OCI-M2 (cell line): Measurements from ENCODE around the gene GAK.

ENCODE experiments used
- DNase-seq: peaks from one replicate; lab custom pipeline; 2025; ENCODE audit not compliant: unreplicated experiment; lab: John Stamatoyannopoulos, UW

GAK gene

DNA sequence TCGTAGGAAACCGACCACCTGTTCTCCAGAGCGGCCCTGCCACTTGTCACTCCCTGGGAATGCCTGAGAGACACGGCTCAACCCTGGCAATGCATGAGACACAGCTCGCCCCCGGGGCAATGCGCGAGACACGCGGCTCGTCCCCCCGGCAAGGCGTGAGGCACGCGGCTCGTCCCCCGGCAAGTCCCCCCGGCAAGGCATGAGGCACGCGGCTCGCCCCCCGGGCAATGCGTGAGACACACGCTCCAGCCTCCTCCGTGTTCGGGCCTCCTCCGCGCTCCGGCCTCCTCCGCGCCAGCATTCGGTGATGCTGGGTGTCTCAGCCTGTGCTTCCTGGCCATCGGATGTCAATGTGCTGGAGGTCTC, 78.7 kb downstream of the GAK start:
- no peak for DNase-seq

DNA sequence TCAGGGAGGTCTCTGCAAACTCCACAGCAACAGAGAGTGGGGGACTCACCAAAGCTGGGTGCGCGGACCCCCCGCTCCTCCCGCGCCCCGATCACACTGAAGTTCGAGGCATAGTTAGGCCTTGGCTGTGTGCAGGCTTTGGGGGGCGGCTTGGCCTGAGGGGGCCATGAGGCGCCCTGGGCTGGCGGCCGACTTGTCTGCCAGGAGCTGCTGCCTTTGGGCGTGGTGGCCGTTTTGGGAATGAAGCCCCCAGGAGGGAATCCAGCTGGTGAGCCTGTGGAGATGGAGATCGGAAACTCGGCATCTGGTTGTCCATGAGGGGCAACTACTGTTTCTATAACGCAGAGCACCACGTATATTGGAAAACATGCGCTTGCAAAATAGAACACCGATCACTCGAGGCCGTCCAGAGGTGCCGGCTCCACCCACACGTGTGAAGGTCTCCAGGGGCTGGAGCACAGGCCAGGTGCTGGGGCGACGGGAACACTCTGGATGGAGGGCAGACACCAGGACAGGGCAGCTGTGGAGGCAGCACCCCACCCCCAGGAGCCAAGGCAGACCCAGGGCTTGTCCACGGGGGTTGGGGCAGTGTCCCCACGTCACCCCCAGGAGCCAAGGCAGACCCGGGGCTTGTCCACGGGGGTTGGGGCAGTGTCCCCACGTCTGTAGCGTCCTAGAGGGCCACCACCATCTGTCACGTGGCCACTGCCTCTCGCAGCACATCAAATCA, 80.2 kb downstream of the GAK start:
- no peak for DNase-seq

DNA sequence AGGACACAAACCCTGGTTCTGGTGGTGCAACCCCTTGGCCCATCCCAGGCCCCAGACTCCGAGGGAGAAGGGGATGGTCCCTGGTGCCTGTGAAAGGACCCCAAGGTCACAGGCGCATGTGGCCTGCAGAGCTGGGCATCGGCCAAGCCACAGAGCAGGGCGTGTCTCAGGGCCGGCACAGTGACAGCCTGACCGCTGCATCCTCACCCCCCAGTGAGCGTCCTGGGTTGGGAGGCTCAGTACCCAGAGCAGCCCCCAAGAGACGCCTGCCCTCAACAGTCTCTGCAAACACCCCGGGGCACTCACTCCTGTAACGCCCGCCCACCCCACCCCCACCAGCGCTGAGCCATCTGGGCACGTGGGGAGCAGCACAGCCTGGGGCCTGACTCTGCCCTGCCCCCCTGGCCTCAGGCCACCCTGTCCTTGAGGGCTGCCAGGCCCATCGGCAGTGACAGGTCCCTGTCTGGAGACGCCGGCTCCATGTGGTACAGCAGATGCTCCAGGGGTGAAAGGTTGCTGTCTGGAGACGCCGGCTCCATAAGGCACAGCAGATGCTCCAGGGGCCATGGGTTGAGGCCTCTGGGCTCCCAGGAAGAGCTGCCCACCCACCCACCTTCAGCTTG, 81.7 kb downstream of the GAK start:
- no peak for DNase-seq

DNA sequence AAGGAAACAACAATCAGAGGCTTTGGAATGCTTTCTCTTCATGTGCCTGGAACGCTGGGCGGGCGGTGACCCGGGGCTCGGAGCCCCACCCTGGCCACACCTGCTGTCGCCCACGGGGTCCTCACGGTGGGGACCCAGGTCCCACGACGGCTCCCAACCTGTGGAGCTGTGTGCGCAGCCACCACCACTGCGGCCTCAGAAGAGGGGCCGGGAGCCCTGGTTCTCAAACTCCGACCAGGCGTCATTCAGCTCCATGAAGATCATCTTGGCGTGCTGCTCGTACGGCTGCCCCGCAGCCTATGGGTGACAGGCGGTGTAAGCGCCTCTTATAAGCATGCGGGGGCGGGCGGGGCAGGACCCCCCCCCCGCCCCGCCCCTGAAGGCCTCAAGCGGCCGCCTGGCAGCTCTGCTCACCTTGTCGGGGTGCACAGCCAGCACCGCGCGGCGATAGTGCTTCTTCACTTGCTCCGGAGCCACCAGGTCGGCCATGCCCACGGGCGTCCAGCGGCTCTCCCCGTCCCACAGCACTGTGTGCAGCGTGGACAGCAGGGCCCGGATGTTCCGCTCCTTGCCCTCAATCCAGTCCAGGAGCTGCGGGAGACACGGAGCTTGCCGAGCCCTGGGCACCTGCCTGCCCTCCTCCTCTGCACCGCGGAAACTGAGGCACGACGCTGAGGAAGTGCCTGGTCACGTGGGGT, 82.5 kb downstream of the GAK start:
- no peak for DNase-seq

DNA sequence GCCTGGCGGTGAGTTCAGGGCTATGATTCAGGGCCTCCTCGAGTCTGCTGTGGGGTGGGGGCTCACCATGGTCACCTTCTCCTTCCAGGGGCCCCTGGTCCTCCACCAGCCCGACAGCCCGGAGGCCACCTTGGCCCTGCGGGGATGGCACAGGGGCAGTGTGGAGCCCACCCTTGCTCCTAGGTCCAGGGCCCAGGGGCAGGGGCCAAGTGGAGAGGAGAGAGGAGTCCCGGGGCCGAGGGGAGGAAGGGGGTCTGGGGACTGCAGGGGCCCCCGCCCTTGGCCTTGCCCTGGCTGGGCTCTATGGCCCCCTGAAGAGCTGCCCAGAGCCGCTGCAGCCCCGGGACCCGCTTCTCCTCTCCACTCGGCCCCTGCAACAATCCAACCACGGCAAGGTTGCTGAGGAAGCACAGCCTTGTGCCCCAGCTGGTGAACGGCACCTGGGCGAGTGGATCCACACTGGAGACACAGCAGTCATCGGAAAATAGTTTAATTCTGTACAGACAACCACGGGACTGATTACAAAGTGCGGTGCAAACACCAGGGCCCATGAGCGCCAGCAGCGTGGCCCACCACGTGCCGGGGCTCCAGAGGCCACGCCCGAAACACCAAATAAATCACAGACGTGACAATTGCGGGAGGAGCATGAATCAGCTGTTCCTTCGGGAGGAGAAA, 83.2 kb downstream of the GAK start:
- DNase-seq = no peak

DNA sequence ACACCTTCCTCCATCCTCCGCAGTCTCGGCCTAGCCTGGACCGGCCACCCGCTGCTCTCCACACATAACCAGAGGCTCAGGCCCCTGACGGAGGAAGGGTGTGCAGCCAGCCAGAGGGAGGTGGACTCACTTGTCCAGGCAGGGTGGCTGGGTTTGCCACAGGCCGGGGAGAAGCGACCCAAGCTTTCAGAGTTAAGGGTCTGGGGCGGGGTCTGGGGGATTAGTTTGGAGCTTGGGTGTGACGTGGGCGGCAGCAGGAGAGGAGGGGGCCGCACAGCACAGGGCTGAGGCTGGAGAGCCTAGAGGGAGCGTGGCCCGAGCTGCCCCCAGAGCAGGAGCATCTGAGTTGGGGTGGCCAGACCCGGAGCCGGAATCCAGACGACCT, 83.8 kb downstream of the GAK start:
- DNase-seq = no peak

DNA sequence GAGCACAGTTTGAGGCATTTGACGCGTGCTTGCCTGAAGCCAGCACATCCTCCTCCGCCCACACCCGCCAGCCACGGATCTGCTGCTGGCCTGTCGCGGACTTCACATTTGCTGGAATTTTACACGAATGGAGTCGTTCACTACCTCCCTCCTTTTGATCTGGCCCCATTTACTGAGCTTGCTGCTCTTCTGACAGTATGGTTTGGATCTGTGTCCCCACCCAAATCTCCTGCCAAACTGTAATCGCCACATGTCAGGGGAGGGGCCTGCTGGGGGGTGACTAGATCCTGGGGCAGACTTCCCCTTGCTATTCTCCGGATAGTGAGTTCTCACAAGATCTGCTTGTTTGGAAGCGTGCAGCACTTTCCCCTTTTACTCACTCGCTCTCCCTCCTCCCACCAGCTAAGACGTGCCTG, 86.3 kb downstream of the GAK start:
- DNase-seq = no peak

DNA sequence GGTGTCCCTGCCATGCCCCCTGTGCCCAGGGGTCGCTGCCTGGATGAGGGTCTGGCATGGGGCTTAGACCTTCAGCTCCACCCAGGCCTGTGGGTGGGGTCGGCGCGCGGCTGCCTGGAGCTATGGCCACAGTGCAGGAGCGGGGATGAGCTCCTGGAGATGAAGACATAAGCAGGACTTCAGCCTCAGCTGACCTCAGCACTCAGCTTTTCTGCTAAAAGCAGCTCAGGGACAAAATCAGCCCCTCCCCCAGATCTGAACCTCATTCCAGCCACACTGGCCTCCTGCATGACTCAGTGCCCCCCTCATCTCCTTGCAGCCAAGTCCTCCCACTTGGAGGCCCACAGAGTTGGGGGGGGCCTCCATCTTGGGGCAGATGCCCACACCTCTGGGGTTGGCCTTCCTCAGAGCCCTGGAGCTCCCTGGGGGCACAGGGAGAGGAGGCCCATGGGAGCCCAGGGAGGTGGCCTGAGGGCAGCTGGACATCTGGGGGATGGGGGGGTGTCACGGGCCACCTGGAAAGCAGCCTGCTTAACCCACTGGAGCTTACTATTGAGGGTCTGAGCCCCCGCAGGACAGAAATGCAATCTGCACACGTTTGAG, 86.8 kb downstream of the GAK start:
- DNase-seq = no peak

DNA sequence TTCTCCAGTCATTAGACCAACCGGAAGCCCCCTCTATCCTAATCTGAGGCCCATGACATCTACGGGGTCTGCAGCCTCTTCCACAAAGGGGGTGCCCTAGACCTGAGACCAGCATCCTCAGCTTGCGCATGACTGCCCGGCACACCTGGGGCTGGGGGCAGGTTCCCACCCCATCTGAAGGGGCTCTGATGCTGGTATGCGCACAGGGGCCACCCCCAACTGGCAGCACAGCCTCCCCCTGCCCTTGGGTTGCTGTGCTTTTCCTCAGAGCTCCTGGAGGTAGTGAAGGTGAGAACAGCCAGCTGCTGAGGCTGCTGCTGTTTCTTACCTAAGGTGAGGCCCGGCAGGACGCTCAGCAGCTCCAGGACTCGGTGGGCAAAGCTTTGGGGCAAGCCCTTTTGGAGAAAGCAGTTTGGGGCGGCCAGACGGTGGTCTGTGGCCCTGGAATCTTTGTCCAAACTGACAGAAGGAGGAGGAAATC, 87.3 kb downstream of the GAK start:
- DNase-seq = no peak

DNA sequence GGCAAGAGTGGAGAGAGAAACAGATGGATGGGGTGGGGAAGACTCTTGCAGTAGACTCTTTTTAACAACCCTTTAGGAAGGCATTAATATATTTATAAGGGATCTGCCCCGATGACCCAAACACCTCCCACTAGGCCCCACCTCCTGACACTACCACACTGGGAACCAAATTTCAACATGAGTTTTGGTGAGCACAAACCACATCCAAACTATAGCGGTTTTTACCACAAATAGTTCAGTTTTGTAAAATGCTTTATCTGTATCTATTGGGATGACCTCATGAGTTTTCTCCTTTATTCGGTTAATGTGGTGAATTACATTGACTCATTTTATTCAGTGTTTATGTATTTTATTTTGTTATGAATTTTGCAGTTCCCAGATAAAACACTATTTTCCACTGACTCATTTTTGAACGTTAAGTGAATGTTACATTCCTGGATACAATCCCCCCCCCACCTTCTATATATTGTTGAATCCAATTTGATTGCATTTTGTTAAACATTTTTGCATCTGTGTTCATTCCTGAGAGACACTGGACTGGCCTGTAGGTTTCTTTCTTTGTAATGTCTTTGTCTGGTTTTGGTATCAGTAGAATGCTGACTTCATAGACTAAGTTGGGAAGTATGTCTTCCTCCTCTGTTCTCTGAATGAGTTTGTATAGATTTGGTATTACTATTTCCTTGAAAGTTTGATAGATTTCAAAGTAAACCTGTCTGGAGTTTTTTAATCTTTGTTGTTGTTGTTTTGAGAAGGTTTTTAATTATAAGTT, 92.3 kb downstream of the GAK start:
- no peak for DNase-seq

DNA sequence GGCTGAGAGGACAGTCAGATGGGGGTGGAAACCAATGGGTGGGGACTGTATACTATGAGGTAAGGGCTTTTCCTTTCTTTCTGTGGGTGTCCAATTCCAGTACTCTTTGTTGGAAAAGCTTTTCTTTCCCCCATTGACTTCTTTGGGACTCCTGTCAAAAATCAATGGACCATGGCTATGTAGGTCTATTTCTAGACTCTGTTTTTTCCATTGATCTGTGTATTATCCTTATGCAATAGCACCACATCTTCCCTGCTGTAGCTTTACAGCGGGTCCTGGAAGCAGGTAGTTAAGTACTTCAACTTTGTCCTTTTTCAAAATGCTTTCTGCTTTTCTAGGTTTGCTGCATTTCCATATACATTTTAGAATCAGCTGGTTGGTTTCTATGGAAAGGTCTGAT, 94.3 kb downstream of the GAK start:
- DNase-seq = no peak

DNA sequence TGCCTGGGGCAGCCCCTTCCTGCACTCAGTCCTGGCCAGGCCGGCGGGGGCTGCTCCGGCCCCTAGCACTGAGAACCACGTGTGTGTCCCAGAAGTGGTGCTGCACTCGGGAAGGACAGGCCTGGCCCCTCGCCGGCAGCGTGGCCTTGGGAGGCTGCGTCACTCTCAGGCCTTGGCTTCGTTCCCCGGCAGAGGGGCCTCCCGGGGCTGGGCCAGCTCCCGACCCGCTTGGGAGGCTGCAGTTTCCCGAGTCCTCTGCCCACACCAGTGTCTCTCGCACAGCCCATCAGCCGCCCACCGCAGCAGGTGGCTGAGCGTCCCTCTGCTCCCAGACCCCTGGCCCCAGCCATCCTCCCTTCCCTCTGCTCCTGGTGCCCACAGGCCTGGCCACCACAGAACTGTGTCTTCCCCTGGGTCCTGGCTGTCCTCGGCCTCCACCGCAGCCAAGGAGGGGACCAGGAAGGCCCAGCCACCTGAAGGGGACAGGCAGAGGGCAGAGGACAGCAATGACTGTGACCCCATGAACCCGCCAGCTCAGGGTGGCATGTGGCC, 95.3 kb downstream of the GAK start:
- DNase-seq = no peak

DNA sequence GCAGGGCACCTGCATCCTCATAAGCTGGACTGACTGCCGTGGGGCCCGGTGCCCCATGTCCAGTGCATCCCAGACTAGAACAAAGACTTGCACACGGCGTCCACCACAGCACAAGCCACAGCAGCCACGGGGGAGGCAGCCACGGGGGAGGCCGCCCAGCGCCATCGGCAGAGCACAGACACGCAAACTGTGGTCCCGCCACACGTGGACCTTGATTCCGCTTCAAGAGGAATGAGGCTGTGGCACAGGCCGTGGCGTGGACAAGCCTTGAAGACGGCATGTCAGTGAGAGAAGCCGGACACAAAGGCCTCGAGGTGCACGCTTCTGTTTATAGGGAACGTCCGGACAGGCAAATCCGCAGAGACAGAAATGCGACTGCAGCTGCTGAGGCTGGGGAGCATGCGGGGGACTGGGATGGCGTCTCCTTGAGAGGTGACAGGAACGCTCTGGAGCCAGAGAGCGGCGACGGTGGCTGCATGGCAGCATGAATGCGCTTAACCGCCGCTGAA, 96.1 kb downstream of the GAK start:
- DNase-seq = no peak

DNA sequence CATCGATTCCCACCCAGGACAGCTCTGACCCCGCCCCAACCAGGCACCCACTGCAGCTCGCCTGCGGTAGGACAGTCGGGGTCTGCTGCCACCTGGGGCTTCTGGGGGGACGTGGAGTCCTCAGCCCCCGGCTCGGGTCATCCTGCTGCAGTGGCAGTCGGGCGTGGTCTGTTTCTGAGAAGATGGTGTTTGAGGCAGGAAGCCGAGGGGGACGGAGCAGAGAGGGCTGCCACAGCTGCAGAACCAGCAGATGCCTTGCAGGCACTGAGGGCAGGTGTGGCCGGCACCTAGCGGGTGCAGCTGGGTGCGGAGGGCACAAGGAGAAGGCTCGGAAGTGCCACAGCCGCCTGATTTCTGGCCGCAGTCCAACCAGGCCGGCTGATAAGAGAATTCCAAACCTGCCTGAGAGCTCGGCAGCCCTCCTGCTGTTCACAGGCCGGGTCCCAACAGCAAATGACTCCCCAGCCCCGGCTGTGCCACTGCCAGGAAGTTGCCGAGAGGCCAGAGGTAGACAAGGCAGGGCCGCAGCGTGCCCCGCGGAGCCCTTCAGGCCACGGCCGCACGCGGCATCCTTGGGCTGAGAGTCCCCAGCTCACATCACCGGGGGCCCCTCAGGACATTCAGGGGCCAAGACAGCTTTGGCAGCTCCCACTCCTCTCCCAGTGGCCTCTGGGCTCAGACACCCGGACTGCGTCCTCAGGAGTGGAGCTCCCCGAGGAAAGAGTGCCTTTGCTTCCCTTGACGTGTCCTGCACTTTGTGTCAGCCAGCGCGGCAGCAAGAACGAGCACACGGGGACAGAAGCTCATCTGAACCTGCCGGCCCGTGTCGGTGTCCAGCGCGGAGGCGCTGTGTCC, 96.7 kb downstream of the GAK start:
- DNase-seq = no peak

DNA sequence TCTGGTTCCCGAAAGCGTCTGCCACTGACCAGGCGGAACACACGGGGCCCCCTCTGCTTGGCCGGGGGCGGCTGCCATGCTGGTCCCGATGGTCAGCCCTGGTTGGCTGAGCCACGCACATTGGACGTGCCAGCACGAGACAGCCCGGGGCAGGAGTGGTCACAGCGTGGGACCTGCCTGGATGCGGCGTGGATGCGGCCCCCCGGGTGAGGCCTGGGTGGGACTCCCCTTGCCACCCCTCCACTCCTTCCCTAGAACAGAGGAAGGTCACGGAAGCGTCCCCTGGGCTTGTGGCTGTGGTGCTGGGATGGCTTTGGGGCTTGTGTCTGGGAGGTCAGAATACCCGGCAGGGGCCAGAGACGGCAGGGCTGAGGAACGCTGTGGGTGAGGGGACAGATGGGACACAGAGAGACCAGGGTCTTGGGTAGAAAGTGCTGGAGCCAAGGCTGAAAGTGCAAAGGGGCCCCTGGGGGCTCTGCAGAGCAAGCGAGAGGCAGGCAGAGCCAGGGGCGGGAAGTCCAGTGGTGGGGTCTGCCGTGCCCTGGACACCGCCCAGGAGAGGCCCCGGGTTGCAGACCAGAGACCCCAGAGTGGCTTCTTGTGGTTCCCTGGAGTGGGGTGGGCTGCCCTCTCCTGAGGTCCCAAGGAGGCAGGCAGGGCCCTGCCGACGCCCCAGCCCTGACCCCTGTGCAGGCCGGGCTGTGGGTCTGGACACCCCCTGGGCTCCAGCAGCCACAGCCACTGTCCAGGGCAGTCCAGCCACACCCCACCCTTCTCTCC, 97.6 kb downstream of the GAK start:
- DNase-seq = no peak

DNA sequence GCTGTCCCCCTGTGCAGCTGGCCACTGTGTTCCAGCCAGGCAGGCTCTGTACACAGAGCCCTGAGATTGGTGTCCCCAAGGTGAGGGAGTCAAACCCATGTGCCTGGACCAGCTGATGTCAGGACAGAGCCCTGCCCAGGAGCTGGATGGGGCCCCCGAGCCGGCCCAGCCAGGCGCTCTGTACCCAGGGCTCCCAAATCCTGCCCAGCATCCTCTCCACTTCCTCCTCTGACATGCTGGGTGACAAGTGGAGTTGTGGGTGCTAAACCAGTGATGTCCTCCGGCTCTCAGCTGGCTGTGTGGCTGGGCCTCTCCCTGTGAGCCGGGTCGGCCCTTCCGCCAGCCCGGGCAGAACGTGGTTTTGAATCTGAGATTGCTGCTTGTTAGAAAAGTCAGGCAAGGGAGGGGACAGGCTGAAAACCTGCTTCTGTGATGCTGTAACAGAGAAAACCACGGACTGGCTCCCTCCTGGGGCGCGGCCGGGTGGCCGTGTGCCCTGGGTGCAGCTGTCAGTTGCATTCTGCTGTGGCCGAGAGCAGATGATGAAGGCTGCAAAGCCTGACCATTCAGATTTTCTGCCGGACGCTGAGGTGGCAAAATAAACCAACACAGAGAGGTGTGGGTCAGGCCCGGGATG, 98.3 kb downstream of the GAK start:
- DNase-seq = no peak

DNA sequence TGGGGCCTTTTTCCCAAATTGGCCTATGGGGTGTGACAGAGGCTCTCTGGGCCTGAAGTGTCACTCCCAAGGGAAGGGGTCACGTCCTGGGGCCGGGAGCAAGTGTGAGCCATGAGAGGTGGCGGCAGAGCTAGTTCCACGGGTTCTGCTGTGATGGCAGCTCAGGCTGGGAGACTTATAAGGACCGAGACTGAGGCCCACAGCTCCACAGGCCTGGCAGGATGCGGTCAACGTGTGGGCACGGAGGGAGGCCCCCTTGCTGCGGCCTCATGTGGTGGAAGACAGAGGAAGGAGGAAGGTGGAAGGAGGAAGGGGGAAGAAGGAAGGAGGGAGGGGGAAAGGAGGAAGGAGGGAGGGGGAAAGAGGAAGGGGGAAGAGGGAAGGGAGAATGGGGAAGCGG, 99.0 kb downstream of the GAK start:
- DNase-seq = no peak

DNA sequence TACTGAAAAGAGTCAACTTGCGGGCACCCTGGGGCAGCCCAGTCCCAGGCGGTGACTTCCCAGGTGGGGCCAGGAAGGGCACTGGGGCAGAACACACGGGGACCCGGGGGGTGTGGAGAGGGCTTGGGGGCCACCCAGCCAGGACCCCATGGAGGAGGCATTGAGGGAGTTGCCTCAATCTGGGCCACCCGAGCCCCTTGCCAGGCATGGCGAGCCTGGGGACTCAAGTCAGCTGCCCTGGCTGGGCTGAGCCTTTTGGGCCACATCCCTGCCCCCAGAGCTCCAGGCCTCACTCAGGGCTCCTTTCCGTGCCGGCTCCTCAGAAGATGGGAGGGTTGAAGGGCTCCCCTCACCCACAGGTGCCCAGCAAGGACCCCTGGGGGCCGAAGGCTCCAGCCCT, 99.6 kb downstream of the GAK start:
- DNase-seq = no peak
